Measurements from ENCODE around the gene PCDH1.
"Not testable (repeated sequence)": the region's sequence is repeated elsewhere in the genome, so short reads cannot be mapped to it uniquely, and the experiment has no call there.

Gene PCDH1

DNA sequence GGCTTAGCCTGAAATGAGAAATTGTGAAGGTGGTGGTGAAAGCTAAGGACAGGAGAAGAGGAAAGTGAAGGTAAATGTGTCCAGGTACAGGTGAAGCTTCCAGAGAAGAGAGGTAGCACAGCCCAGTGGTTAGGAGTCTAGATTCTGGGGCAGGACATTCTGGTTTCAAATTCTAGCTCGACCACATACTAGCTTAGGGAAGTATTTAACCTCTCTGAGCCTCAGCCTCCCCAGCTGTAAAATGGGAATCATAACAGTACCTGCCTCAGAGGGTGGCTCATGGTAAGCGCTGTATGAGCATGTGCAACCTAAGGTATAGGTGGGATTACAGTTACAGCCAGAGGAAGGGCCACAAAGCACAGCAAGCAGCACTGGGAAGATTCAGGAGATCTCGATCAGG, 55.2 kb downstream of the PCDH1 start:
- TF ChIP-seq CTCF (IDR thresholded peaks at IDR 0.05; ENCODE audit: low read depth, low read length) = no peak

DNA sequence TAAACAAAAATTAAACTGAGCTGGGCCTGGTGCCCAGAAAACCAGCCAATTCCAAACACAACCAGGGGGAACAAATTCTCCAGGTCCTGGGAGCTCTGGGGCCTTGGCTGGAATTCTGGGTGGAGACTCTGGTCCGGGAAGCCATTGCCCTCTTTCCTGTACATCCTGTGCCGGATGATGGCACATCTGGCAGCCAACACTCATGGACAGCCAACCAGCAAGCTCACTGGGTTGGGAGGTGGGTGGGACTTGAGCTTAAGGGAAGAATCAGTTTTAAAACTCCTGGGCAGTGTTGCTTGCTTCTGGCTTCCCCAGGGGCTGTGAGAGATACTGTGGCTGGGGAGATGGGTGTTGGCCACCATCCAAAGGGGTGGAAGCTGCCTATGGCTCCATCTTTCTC, 56.1 kb downstream of the PCDH1 start:
- H3K36me3 ChIP-seq = no peaks in the 10 kb centered on the region
- peaks cover 37% of the 10 kb centered on the region for H3K4me1 ChIP-seq
- TF ChIP-seq CTCF (IDR thresholded peaks at IDR 0.05; ENCODE audit: low read depth, low read length) = no peak
- DNase-seq = peak; percentile 89
- H3K4me3 ChIP-seq (ENCODE audit: low read depth, low read length) = peak overlapping the region; percentile 34
- H3K9me3 ChIP-seq = no peaks in the 10 kb centered on the region
- H3K27me3 ChIP-seq = no peaks in the 10 kb centered on the region

More for the DNA sequence above, 55.2 kb downstream of the PCDH1 start:
- Histone ChIP-seq H3K36me3 (no peaks in the 10 kb centered on the region), H3K27me3 (no peaks in the 10 kb centered on the region), H3K9me3 (no peaks in the 10 kb centered on the region), H3K4me1 (peaks cover 37% of the 10 kb centered on the region), H3K4me3 (ENCODE audit: low read depth, low read length) (no peak overlapping the region)
- no peak for DNase-seq

- H3K27me3 ChIP-seq = no peaks in the 10 kb centered on the region
- peak; percentile 79 for DNase-seq
Measured at GRCh38 chr5:141821430-141821925, 56.7 kb downstream of the PCDH1 start.

DNA sequence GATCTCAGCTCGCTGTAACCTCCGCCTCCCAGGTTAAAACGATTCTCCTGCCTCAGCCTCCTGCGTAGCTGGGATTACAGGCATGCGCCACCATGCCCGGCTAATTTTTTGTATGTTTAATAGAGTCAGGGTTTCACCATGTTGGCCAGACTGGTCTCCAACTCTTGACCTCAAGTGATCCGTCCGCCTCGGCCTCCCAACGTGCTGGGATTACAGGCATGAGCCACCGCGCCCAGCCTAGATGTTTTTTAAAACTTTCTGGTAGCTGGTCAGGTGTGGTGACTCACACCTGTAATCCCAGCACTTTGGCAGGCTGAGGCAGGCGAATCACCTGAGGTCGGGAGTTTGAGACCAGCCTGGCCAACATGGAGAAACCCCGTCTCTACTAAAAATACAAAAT, 57.5 kb downstream of the PCDH1 start:
- DNase-seq; H3K36me3 ChIP-seq; H3K9me3 ChIP-seq; H3K27me3 ChIP-seq; H3K4me3 ChIP-seq (ENCODE audit: low read depth, low read length): not testable (repeated sequence)
- peaks cover 23% of the 10 kb centered on the region for H3K4me1 ChIP-seq

More at GRCh38 chr5:141821430-141821925, 56.7 kb downstream of the PCDH1 start:
- H3K36me3 ChIP-seq = no peaks in the 10 kb centered on the region
- H3K9me3 ChIP-seq = no peaks in the 10 kb centered on the region
- H3K4me3 ChIP-seq (ENCODE audit: low read depth, low read length) = peak overlapping the region; percentile 34
- TF ChIP-seq CTCF (IDR thresholded peaks at IDR 0.05; ENCODE audit: low read depth, low read length) = no peak
- peaks cover 31% of the 10 kb centered on the region for H3K4me1 ChIP-seq

DNA sequence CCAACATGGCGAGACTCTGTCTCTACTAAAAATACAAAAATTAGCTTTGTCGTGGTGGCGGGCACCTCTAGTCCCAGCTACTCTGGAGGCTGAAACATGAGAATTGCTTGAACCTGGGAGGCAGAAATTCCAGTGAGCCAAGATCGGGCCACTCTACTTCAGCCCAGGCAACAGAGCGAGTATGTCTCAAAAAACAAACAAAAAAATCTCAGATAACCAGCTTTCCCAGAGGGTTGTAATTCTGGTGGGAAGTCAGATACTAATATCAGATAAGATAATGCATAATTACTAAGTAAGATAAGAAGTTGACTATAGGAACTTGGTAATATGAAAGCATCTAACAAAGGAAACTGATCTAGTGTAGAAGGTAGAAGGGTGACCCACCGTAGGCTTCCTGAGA, 60.6 kb downstream of the PCDH1 start:
- Histone ChIP-seq H3K27me3 (no peaks in the 10 kb centered on the region), H3K4me3 (ENCODE audit: low read depth, low read length) (no peak overlapping the region), H3K9me3 (no peaks in the 10 kb centered on the region), H3K4me1 (peaks cover 22% of the 10 kb centered on the region), H3K36me3 (no peaks in the 10 kb centered on the region)
- no peak for TF ChIP-seq CTCF (IDR thresholded peaks at IDR 0.05; ENCODE audit: low read depth, low read length)
- no peak for DNase-seq

DNA sequence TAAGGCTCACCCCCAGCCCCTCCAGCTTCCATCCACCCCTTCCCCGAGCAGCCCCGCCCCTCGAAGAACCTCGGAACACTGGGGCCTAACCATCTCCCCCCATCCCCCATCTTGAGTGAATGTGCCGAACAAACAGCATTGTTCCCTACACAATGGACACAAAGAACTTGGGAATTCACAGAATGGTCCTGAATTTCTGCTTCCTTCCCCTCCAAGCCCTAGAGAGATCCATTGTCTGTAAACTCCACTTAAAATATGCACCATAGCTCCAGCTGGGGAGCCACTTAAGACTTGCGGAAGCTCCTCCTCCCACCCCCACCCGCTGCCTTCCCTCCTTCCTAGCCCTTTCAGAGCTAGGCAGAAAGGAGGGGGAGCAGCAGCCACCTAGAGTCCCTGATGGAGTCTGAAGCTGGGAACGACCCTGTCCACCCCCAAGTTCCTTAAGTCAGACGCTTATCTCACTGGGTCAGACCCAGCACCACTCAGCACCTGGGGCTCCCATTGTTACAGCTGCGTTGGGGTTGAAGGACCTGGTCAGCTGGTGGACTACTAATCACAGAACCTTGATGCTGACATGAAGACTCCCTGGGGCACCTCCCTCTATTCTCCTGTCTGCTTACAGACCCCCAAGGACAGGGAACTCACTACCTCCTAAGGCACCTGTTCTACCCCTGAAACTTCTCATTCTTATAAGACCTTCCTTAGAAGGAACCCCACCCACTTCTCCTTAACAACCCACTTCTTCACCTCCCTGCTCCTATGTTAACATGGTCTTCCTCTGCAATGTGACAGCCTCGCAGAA, 61.4 kb downstream of the PCDH1 start:
- no peak overlapping the region for H3K4me3 ChIP-seq (ENCODE audit: low read depth, low read length)
- peaks cover 27% of the 10 kb centered on the region for H3K4me1 ChIP-seq

More for the DNA sequence above, 61.4 kb downstream of the PCDH1 start:
- DNase-seq = no peak
- no peaks in the 10 kb centered on the region for H3K27me3 ChIP-seq
- no peaks in the 10 kb centered on the region for H3K36me3 ChIP-seq
- H3K9me3 ChIP-seq = no peaks in the 10 kb centered on the region
- TF ChIP-seq CTCF (IDR thresholded peaks at IDR 0.05; ENCODE audit: low read depth, low read length) = no peak
